ENCODE results near the gene VIPR2. TPM values are rescaled to one million over a fixed set of nuclear protein-coding genes. Genes with fewer than 3 reads are reported as not detected.
"Not testable (repeated sequence)": the region's sequence is repeated elsewhere in the genome, so short reads cannot be mapped to it uniquely, and the experiment has no call there.

The VIPR2 gene, protein sequence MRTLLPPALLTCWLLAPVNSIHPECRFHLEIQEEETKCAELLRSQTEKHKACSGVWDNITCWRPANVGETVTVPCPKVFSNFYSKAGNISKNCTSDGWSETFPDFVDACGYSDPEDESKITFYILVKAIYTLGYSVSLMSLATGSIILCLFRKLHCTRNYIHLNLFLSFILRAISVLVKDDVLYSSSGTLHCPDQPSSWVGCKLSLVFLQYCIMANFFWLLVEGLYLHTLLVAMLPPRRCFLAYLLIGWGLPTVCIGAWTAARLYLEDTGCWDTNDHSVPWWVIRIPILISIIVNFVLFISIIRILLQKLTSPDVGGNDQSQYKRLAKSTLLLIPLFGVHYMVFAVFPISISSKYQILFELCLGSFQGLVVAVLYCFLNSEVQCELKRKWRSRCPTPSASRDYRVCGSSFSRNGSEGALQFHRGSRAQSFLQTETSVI
- 1 to 10 TPM; 2.8 to 4.1 (median 3.0) TPM for polyA plus RNA-seq (ENCODE audit: insufficient read length in 4 of 4)

DNA sequence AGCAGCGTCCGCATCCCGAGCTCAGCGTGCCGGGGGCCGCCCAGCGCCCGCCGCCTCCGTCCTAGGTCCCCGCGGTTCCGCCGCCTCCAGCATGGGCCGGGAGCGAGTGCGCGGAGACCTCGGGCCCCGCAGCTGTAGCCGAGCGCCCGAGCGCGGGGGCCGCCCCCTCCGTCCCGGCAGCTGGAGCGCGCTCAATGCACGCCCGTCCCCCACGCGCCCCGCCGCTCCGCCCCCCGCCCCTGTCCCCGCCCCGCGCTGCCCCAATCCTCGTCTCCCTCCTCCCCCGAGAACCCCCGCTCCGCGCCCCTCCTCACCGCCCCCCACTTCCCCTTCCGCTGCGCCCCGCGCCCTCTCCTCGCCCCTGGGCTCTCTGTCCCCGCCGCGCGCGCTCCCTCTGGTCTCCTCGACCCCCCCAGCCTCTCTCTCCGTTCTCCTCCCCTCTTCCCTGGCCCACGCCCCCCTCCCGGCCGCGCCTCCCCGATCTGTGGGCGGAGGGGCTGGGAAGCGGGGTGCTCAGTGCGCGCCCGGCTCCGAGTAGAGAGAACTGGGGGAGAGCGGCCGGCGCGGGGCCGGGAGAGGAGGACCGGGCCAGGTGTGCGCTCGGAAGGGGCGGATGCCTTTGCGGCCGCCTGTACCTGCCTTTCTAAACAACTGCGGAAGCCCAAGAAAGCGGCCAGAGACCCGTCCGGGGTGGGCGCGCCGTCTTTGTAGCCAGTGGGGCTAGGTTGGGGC, at the start of gene VIPR2:
TSS of gene VIPR2 (minus strand) at position 110 of the 732 bp plus-strand sequence. CDS start at position 14, 96 bp downstream.
- DNase-seq (ENCODE audit: low read depth in 4 of 4, low spot score in 3 of 4): no peak

DNA sequence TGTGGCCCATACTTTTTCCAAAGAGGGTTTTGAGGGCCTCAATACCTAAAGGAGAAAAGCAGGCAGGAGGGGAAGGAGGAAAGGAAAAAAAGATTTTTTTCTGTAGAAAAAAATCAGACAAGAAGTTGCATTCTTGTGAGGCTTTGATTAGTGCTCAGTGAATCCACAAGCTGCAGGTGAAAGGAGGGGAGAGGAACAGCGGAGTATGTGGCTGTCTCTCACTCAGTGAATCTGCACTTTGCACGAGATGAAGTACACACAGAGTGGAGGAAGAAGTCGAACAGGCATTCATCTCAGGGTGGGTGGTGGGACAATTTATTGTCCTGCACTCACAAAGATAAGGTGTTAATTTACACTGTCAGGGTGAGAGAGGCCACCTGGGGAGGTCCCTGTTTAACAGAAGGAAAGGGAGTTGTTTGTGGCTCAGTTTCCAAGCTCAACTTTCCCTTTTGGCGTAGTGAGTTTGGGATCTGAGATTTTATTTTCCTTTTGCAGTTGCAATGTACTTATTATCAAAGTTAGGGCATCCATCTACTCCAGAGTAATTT, 49.0 kb upstream of the VIPR2 start:
- DNase-seq (ENCODE audit: low read depth in 4 of 4, low spot score in 3 of 4): no peak

DNA sequence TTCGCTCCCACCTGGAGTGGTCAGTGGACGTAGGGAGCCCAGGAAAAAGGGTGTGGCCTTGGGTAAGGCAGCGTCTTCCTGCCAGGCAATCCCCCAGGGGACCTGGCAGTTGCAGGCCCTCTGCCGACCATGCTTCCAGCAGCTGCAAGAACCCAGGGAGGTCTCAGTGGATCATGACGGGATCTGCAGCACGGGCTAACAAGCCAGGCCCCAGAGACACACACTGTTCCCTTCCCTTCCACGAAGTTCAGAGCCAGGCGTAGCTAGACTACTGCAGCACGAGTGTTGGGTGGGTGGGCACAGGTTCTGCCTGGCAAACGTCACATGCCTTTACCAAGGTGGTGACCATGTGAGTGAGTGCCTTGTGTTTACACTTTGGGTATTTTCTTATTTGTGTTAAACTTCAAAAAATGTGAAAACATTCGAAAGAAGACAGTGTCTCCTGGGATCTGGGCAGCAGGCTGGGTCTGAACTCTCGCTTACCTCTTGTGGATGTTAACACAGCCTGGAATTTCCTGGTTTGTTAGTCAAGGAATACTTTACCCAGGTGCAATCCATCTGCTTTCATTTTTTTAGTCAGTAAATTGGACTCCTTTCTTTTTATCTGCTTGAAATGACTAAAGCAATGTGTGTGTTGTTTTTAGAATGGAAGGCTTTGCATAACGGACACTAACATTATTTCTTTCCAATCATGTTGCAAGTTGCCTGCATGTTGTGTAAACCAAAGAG, 48.2 kb upstream of the VIPR2 start:
- DNase-seq (ENCODE audit: low read depth in 4 of 4, low spot score in 3 of 4): no peak

DNA sequence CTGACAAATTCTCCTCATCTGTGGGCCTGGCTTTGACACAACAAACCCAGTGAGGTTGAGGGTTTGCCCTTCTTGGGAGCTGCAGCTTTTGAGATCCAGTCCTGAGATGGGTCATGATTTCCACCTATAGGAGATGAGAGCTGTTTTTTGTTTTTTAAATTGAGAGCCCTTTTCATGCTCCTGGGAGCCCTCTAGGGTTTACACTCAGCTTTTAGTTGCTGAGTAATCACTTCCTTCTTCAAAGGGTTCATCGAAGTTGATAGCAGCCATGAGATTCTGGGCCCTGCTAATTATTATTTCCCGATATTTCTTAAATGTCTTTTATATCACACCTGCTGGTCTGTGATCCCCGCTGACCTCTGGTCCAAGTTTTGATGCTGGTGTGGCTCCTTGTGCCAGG, 47.3 kb upstream of the VIPR2 start:
- no peak for DNase-seq (ENCODE audit: low read depth in 4 of 4, low spot score in 3 of 4)

DNA sequence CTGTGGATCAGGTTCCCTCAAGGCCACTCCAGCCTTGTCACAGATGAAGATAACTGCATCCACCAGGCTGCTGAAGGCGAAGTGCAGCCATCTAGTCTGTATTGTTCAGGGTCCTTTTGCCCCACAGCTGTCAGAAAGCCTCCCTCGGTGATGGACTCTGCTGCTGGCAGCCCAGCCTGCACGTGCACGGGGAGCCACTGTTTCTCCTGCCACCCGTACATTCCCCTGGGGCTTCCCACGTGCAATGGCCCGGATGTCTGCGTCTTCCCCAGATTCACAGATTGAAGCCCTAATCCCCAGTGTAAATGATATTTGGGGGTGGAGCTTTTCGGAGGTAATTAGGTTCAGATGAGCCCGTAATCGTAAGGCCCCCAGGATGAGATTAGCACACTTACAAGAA, 46.6 kb upstream of the VIPR2 start:
- DNase-seq (ENCODE audit: low read depth in 4 of 4, low spot score in 3 of 4): no peak

DNA sequence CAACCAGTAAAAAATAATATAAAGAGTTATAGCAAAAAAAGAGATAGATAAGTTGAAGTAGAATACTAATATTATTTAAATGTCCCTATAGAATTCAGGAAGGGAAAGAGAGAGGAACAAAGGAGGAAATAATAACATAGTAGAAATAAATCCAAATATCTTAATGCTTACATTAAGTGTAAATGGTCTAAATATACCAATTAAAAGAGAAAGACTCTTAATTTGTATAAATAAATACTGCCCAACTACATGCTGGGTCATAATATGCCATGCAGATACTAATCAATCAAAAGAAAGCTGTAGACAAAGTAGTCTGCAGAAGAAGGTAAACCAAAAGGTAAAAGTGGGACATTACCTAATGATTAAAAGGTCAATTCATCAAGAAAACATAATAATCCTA, 43.3 kb upstream of the VIPR2 start:
- no peak for DNase-seq (ENCODE audit: low read depth in 4 of 4, low spot score in 3 of 4)

DNA sequence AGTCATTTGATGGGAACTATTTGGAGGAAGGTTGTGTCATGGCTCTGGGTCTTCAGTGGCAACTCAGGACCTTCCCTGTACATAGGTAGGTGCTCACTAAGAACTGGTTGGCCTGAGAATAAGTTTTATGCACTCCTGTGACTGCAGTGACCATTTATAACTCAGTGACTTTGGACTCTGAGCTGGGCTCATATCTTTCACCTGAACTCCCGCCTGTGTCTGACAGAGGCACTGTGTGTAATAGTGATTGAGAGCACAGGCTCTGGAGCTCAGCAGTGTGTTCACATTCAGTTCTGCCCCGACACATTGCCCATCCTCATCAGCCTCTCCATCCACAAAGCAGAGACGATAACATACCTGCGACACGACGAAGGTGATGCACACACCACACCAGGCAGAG, 34.6 kb upstream of the VIPR2 start:
- no peak for DNase-seq (ENCODE audit: low read depth in 4 of 4, low spot score in 3 of 4)

DNA sequence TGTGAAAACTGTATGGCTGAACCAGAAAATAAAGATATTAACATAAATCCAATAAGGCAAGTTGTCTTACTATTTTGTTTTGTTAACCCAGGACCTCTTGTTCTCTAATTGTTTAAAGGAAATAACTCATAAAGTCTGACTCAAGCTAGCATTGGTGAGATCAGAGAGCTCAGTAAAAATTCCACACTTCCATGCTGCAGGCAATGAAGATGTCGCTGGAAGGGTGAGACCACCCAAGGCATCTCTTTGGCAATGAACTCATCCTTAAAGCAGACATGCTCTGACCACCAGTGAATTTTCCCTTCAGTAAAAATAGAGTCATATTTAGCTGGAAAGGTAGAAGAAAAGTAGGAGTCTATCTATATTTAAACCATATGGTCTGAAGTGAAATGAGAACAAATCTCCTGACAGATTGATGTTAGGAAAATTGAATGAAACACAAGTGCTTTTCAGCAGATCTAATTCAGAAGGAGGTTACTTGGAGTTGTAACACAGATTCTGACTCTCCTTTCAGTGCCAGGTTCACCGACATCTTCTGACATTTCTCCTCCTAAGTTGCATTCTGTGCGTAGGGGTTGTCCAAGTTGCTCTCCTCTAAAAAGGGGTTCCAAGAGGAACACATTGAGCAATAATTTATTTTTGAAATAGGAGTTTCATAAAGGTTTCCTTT, 32.8 kb upstream of the VIPR2 start:
- no peak for DNase-seq (ENCODE audit: low read depth in 4 of 4, low spot score in 3 of 4)

DNA sequence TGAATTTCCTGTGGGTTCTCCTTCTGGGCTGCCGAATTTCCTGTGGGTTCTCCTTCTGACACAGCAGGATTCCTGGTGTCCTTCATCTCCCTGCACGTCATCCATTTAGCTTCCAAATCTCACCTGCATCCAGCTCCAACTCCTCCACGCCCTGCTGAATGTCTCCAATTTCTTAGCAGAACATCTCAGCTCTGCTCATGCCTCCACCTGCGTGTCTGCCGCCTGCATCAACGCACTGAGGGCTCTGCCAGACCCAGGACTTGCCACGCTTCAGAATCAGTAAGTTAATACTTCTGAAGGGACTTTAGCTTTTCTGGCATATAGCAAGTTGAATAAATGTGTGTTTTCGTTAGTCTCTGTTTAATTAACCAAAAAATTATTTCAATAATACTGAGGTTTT, 31.1 kb upstream of the VIPR2 start:
- DNase-seq (ENCODE audit: low read depth in 4 of 4, low spot score in 3 of 4): no peak

DNA sequence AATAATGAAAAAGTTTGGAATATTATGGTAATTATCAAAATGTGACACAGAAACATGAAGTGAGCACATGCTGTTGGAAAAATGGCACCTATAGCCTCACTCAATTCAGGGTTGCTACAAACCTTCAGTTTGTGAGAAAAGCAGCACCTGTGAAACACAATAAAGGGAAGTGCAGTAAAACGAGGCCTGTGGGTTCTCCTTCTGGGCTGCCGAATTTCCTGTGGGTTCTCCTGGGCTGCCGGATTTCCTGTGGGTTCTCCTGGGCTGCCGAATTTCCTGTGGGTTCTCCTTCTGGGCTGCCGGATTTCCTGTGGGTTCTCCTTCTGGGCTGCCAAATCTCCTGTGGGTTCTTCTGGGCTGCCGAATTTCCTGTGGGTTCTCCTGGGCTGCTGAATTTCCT, 30.4 kb upstream of the VIPR2 start:
- DNase-seq (ENCODE audit: low read depth in 4 of 4, low spot score in 3 of 4): not testable (repeated sequence)

DNA sequence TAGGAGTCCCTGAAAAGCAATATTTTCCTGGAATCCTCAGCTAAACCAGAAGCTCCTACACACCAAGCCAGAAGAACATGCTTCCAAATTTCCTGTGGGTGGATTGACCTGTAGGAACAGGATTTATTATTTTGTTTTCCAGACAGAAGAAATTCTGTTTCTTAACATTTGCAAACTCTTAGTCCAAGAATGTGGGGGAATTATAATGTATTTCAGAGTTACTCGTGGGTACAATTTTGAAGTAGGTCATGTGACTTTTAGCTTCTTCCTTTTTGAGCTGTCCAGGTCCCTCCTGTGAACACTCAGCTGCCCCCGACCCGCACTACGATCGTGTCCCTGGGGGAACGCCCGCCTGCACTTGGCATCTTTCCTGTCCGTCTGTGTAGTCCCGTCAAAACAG, 27.7 kb upstream of the VIPR2 start:
- DNase-seq (ENCODE audit: low read depth in 4 of 4, low spot score in 3 of 4): no peak

DNA sequence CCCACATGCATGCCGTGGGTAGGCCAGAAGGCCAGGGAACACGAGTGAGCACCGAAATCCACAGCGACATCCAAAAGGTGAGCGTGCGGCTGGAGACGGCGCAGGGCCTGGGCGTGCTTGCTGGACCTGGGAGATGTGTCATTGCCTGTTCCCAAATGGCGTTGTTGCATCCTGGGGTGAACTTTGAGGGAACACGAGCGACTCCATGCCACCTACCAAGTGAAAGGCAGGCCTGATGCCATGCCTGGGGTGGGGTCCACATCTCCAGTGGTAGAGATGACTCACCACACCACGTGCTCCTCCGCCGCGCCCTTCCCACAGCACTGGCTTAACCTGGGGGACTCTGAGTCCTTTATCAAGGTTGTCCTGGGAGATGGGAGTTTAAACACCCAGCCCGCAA, 24.7 kb upstream of the VIPR2 start:
- DNase-seq (ENCODE audit: low read depth in 4 of 4, low spot score in 3 of 4): no peak

DNA sequence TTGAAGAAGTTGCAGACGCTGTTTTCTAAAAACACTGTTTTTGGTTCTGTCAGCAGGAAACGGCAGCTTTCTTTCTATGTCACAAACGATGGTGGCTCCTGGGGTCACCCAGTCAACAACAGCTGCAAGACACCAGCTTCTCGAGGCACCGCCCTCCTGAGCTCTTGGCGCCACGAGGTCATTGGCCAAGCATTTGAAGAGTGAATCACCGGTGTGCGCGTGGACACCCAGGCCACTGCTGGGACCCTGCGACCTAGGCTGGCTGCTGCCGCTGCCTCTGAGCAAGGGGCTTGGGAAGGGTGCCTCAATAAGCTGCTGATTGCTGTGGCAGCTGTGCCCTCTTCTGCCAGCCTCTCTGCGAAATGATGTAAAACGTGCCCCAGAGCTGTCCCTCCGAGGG, 22.5 kb upstream of the VIPR2 start:
- DNase-seq (ENCODE audit: low read depth in 4 of 4, low spot score in 3 of 4): no peak

DNA sequence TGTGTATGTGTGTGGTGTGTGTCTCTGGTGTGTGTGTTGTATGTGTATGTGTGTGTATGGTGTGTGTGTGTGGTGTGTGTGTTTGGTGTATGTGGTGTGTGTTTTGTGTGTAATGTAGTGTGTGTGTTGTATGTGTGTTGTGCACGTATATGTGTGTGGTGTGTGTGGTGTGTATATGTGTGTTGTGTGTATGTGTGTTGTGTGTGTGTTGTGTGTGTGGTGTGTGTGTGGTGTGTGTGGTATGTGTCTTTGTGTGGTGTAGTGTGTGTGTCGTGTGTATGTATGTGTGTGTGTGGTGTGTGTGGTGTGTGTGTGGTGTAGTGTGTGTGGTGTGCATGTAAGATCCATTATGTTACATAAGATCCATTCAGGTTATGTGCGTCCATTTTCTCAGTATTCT, 21.9 kb upstream of the VIPR2 start:
- no peak for DNase-seq (ENCODE audit: low read depth in 4 of 4, low spot score in 3 of 4)

DNA sequence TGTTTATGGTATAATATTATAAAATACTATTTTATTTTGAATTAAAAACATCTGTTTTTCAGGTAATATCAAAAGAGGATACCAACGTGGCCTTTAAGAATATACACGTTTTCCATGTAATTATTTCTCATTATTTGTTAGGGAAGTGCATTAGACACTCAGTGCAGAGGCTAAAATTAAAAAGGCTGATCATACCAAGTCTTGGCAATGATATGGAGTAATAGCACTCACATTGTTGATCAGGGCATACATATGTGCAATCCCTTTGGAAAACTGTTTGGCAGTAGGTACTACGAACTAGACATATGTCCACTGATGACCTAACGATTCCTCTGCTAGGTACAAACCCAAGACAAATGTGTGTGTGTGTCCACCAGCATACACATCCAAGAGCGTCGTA, 20.7 kb upstream of the VIPR2 start:
- no peak for DNase-seq (ENCODE audit: low read depth in 4 of 4, low spot score in 3 of 4)

DNA sequence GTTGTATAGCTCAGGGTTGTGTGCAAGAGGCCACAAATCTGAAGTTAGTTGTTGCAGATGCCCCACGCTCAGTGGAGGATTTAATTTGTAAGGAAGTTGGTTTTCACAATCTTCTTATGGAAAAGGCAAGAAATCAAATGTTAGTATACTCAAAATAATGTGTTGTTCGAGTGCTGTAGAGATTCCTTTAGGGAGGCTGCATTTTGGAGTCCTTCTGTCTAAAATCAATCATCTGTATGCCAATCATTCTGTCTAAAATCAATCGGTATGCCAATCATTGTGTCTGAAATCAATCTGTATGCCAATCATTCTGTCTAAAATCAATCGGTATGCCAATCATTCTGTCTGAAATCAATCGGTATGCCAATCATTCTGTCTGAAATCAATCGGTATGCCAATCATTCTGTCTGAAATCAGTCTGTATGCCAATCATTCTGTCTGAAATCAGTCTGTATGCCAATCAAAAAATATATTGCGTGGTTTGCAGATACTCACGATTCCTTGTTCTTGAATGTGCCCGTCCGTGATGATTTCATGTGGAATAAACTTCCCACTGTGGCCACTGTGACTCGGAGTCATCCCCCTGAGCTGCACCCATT, 19.1 kb upstream of the VIPR2 start:
- DNase-seq (ENCODE audit: low read depth in 4 of 4, low spot score in 3 of 4): not testable (repeated sequence)

DNA sequence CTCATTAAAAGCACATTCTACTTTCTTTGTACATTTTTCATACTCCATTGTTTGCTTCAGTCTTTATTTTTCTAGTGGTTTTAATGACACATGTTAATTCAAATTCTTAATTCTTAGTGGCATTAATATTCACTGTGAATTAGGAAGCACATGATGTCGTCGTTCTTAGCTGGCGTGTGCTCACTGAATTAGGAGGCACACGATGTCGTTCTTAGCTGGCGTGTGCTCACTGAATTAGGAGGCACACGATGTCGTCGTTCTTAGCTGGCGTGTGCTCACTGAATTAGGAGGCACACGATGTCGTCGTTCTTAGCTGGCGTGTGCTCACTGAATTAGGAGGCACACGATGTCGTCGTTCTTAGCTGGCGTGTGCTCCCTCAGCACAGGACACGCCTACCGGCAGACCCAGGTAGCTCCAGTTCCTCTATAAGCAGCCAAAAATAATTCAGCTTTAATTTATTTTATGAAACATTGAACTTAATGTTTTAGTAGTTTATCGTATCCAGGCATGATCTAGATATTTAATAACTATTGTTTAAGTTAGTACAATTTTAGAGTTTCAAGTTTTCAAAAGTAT, 17.5 kb upstream of the VIPR2 start:
- DNase-seq (ENCODE audit: low read depth in 4 of 4, low spot score in 3 of 4): not testable (repeated sequence)

DNA sequence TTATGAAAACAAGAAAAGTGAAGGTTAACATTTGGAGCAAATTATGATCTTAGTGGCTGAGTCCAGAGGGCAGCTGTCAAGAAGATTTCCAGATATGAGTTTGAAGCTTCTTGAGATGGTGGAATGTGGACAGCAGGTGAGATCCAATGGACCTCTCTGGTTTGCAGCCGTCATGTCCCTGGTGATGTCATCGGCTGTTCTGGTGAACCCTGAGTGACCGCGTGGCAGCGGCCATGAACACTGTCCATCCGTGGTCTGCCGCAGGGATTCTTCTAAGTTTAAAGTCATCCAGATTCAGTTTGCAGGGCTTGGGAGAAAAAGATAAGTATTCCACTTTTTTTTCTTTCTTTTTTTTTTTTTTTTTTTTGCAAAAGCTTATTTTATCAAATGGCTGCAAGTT, 15.8 kb upstream of the VIPR2 start:
- no peak for DNase-seq (ENCODE audit: low read depth in 4 of 4, low spot score in 3 of 4)

DNA sequence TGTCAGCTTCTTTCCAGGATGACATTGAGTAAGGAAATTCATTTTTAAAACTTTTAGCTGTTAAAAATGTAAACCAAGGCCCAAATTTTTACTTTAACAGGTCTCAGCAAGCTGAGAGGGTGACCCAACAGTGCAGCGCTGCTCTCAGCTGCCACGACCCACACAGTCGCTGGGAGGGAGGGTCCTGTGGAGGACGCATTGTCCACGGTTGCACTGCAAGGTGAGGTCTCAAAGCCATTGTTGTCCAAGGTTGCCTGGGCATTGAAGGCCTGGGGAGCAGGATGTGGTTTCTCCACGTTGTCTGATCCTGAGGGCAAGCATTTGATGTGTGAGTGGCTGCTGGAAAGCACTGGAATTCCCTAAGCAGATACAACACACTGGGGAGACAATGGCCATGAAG, 15.1 kb upstream of the VIPR2 start:
- no peak for DNase-seq (ENCODE audit: low read depth in 4 of 4, low spot score in 3 of 4)
